Ovary (tissue), 3 donors: Measurements from ENCODE around the gene KIAA1671.

Experiments used
- CTCF ChIP-seq, 3 donors: fragments of 450-650 bp in 2 of 3; fragments of 200-600 bp in 1 of 3; IDR thresholded peaks; one replicate each; pipeline versions ENCODE4 v1.5.1 to v1.8.0; 2016 to 2022; ENCODE audit warnings: antibody characterized with exemption in 3 of 3, mild to moderate bottlenecking in 1 of 3
- EP300 ChIP-seq: sonication (generic); formaldehyde crosslinking; IDR thresholded peaks from one replicate; pipeline ENCODE4 v1.6.1; 2017; ENCODE audit warnings: antibody characterized with exemption
- POLR2A ChIP-seq: fragments of 450-650 bp; IDR thresholded peaks from one replicate; pipeline ENCODE4 v1.6.1; 2017; ENCODE audit warnings: antibody characterized with exemption, mild to moderate bottlenecking, moderate library complexity
- donor health status: DM: no; HTN: no; CAD: no.

- TF ChIP-seq CTCF (IDR thresholded peaks at IDR 0.05) (no peak), POLR2A (no peak), EP300 (no peak)
These were observed 73.2 kb downstream of the KIAA1671 start for GRCh38 chr22:25025491-25026400.
